ENCODE data around the gene COL5A1. TPM values are rescaled to one million over a fixed set of nuclear protein-coding genes. Genes with fewer than 3 reads are reported as not detected.

COL5A1 gene
- total and polyA plus RNA-seq, 2 experiments from 2014 or later, result 2.5 to 13.1 TPM

DNA sequence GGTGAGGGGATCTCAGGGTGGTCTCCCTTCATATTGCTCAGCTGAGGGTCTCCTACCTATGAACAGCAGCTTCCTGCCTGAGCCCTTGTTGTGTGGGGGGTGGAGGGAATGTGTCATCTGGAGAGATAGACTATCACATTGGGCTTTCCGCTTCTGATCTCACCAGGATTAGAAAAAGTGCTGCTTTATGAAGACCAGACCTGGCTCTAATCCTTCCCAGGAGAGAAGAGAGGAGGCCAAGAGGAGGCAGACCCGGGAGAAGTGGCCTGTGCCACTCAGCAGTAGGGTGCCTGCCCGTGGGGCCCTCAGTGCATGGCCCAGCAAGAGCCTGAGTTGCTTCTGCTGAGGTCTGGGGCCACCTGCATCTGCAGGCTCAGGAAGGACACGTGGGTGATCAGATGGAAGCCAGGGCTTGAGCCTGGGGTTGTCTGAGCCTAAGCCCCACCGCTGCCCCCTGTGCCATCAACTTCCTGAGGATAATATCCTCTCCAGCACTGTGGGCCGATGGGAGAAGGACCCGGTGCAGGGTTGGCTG is 22.1 kb upstream of the COL5A1 start:
- H3K9me2 ChIP-seq (ENCODE audit: insufficient read depth), result no peaks in the 10 kb centered on the region
- H3K27ac Mint-ChIP-seq, result no peak overlapping the region
- H3F3A ChIP-seq (replicated peaks; ENCODE audit: low read depth), result no peaks in the 10 kb centered on the region
- H3K4me2 ChIP-seq, result no peak overlapping the region
- H3K36me3 ChIP-seq (ENCODE audit: insufficient read depth), result no peaks in the 10 kb centered on the region
- no peak overlapping the region for H3K4me3 Mint-ChIP-seq
- H3K79me2 ChIP-seq (replicated peaks; ENCODE audit: insufficient read depth), result no peaks in the 10 kb centered on the region
- DNase-seq (ENCODE audit: low spot score), result no peak
- no peaks in the 10 kb centered on the region for H3K4me1 ChIP-seq (ENCODE audit: insufficient read depth)
- H3K4me3 ChIP-seq, result no peak overlapping the region
- H3K4me1 Mint-ChIP-seq, result peaks cover 16% of the 10 kb centered on the region
- H3K27me3 ChIP-seq (ENCODE audit: insufficient read depth), result no peaks in the 10 kb centered on the region
- TF ChIP-seq, protein P1, sequence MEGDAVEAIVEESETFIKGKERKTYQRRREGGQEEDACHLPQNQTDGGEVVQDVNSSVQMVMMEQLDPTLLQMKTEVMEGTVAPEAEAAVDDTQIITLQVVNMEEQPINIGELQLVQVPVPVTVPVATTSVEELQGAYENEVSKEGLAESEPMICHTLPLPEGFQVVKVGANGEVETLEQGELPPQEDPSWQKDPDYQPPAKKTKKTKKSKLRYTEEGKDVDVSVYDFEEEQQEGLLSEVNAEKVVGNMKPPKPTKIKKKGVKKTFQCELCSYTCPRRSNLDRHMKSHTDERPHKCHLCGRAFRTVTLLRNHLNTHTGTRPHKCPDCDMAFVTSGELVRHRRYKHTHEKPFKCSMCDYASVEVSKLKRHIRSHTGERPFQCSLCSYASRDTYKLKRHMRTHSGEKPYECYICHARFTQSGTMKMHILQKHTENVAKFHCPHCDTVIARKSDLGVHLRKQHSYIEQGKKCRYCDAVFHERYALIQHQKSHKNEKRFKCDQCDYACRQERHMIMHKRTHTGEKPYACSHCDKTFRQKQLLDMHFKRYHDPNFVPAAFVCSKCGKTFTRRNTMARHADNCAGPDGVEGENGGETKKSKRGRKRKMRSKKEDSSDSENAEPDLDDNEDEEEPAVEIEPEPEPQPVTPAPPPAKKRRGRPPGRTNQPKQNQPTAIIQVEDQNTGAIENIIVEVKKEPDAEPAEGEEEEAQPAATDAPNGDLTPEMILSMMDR (conservative IDR thresholded peaks at IDR 0.05; ENCODE audit: low read depth in 2 of 2), result no peak
- TF ChIP-seq EZH2phosphoT487 (IDR thresholded peaks at IDR 0.05; ENCODE audit: unreplicated experiment), result no peak
- no peak for TF ChIP-seq JUNB (IDR thresholded peaks at IDR 0.05; ENCODE audit: unreplicated experiment)
- no peak for TF ChIP-seq ZNF114 (CRISPR knock-in tag; IDR thresholded peaks at IDR 0.05)
- TF ChIP-seq, protein P2, sequence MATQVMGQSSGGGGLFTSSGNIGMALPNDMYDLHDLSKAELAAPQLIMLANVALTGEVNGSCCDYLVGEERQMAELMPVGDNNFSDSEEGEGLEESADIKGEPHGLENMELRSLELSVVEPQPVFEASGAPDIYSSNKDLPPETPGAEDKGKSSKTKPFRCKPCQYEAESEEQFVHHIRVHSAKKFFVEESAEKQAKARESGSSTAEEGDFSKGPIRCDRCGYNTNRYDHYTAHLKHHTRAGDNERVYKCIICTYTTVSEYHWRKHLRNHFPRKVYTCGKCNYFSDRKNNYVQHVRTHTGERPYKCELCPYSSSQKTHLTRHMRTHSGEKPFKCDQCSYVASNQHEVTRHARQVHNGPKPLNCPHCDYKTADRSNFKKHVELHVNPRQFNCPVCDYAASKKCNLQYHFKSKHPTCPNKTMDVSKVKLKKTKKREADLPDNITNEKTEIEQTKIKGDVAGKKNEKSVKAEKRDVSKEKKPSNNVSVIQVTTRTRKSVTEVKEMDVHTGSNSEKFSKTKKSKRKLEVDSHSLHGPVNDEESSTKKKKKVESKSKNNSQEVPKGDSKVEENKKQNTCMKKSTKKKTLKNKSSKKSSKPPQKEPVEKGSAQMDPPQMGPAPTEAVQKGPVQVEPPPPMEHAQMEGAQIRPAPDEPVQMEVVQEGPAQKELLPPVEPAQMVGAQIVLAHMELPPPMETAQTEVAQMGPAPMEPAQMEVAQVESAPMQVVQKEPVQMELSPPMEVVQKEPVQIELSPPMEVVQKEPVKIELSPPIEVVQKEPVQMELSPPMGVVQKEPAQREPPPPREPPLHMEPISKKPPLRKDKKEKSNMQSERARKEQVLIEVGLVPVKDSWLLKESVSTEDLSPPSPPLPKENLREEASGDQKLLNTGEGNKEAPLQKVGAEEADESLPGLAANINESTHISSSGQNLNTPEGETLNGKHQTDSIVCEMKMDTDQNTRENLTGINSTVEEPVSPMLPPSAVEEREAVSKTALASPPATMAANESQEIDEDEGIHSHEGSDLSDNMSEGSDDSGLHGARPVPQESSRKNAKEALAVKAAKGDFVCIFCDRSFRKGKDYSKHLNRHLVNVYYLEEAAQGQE (IDR thresholded peaks at IDR 0.05; ENCODE audit: unreplicated experiment), result no peak
- TF ChIP-seq POLR2AphosphoS5 (IDR thresholded peaks at IDR 0.05; ENCODE audit: low read depth), result no peak
- no peak for TF ChIP-seq ZNF462 (CRISPR knock-in tag; IDR thresholded peaks at IDR 0.05)
- TF ChIP-seq STAT1 (IDR thresholded peaks at IDR 0.05; ENCODE audit: unreplicated experiment), result no peak
- no peak for TF ChIP-seq NANOG (IDR thresholded peaks at IDR 0.05; ENCODE audit: borderline replicate concordance)
- no peak for TF ChIP-seq ZNF331 (CRISPR knock-in tag; IDR thresholded peaks at IDR 0.05; ENCODE audit: low read depth)
- TF ChIP-seq, protein P3, sequence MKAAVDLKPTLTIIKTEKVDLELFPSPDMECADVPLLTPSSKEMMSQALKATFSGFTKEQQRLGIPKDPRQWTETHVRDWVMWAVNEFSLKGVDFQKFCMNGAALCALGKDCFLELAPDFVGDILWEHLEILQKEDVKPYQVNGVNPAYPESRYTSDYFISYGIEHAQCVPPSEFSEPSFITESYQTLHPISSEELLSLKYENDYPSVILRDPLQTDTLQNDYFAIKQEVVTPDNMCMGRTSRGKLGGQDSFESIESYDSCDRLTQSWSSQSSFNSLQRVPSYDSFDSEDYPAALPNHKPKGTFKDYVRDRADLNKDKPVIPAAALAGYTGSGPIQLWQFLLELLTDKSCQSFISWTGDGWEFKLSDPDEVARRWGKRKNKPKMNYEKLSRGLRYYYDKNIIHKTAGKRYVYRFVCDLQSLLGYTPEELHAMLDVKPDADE (IDR thresholded peaks at IDR 0.05), result no peak
- no peak for TF ChIP-seq EZH2 (IDR thresholded peaks at IDR 0.05; ENCODE audit: low read depth, unreplicated experiment)
- TF ChIP-seq CREB1 (CRISPR knock-in tag; IDR thresholded peaks at IDR 0.05; ENCODE audit: low read depth), result no peak
- peaks cover 6% of the 10 kb centered on the region for H3K27me3 Mint-ChIP-seq (ENCODE audit: insufficient read depth, low read depth, poor library complexity)
- H3K27ac ChIP-seq (ENCODE audit: low read depth), result no peak overlapping the region
- no peak for ATAC-seq
- no peak overlapping the region for H2AFZ ChIP-seq
- H3K9me3 Mint-ChIP-seq, result peaks cover 8% of the 10 kb centered on the region
- H4K20me1 ChIP-seq (replicated peaks; ENCODE audit: insufficient read depth), result no peaks in the 10 kb centered on the region
- H3K36me3 Mint-ChIP-seq (ENCODE audit: low read depth), result no peaks in the 10 kb centered on the region

All from GM23338 (cell line).